Vagina (tissue), 2 donors: ENCODE results near the gene CAMKMT.

ENCODE experiments used
- CTCF ChIP-seq, 3 experiments: fragments of 450-650 bp in 2 of 3; fragments of 200-600 bp in 1 of 3; sonication (generic) in 1 of 3; IDR thresholded peaks; one replicate each; pipeline ENCODE4 v1.5.1; 2017 to 2019; ENCODE audit warnings: antibody characterized with exemption in 3 of 3, mild to moderate bottlenecking in 2 of 3, moderate library complexity in 2 of 3
- POLR2A ChIP-seq, 2 donors: fragments of 450-650 bp; IDR thresholded peaks; one replicate each; pipeline ENCODE4 v1.6.1; 2017; ENCODE audit warnings: antibody characterized with exemption in 2 of 2, mild to moderate bottlenecking in 2 of 2, moderate library complexity in 2 of 2

GRCh38 chr2:44810892-44811530, 449.3 kb downstream of the CAMKMT start:
- TF ChIP-seq CTCF (IDR thresholded peaks at IDR 0.05): no peak
- TF ChIP-seq POLR2A (IDR thresholded peaks at IDR 0.05): no peak
